ENCODE results near the gene RDX.
"Not testable (repeated sequence)": the region's sequence is repeated elsewhere in the genome, so short reads cannot be mapped to it uniquely, and the experiment has no call there.

The RDX gene

DNA sequence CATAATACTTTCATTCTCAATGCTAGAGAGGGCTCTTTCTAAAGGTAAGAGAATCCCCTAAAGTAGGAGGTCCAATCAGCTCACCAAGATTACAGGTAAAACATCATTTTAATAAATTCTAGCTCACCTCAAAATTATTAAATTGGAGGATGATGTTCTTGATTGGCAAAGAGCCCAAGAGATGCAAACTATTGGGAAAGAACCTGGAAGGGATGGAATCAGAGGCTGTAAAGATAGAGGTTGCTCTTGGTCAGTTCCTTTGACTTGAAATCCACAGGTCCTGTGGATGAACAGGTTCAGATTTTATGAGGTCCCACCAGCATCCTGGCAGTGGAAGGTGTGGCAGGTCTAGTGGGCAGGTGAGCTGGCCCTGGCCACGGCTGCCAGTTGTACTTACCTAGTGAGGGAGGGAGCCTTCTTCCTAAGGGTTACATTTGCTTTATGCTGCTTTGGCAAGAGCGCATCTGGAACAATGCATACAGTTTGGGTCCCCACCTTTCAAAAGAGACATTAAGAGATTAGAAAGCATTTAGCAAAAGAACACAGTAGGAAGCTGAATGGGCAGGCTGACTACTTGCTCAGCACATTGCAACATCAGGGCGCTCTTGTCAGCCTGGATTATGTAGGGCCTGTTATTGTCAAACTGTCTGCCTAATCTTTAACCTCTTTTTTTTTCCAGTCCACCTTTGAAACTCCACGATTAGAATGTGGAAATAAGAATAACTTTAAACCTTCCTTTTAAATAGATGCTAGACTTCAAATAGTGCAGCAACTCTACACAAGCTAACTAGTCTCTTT is 97.0 kb downstream of the RDX start:
- no peak for DNase-seq

DNA sequence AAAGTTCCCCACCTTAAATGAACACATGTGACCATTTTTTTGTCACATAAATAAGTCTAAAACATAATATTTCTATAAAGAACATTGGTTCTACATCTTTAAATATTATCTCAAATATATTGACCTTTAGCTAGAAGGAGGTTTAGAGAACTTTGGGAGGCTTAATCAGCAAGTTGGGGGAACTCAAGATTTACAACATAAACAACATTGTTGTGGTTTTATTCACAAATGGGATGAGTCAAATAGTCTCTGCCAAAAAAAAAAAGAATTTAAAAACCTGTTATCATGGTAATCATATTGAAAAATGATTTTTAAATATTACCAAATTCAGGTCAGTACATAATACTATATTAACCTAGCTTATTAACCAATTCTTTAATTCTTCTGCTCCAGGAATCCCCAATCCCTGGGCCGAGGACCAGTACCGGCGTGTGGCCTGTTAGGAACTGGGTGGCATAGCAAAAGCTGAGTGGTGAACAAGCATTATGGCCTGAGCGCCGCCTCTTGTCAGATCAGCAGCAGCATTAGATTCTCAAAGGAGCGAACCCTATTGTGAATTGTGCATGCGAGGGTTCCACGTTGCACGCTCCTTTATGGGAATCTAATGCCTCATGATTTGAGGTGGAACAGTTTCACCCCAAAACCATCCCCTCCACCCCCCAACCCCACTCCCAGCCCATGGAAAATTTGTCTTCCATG is 98.2 kb downstream of the RDX start:
- no peak for DNase-seq

- no peak for DNase-seq
These were observed 99.5 kb downstream of the RDX start for GRCh38 chr11:110196884-110197420.

- no peak for DNase-seq
These were observed 100.1 kb downstream of the RDX start for GRCh38 chr11:110196241-110196754.

DNA sequence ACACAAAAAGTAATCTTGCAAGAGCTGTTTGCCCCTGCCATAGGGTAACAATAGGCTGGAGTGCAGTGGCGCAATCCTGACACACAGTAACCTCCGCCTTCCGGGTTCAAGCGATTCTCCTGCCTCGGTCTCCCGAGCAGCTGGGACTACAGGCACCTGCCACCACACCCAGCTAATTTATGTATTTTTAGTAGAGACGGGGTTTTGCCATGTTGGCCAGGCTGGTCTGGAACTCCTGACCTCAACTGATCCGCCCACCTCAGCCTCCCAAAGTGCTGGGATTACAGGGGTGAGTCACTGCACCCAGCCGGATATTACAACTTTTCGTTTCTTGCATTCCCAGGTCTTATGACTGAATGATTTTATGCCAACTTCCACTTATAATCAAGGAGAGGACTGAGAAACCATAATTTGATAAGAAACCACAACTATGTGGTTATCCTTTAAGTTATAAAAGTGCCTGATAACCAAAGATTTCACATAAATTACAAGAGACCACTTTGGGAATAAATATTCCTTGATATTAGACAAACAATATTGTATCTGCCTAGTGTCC is 102.1 kb downstream of the RDX start:
- not testable (repeated sequence) for DNase-seq

GRCh38 chr11:110192604-110193282 is 103.7 kb downstream of the RDX start:
- DNase-seq, result not testable (repeated sequence)

- DNase-seq, result no peak
These were observed 105.5 kb downstream of the RDX start for GRCh38 chr11:110190885-110191284.

GRCh38 chr11:110187731-110188130 is 108.7 kb downstream of the RDX start:
- DNase-seq, result no peak

DNA sequence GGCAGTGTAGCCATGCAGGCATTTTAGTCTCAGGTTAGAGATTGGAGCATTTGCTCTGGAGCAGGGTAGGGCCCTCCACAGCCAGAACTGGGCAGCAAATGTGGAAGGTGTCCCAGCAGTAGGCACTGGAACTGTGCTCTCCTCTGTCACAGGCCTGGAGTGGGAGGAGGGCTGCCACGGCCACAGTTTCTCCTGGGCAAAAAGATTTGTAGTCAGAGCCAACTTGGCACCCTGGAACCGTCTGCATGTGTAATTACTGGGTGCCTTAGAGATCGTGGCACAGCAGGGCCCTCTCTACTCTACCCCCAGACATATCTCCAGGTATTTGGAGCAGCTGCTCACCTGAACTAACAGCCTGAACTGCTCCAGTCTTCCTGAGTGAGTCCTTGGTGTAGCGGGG is 109.5 kb downstream of the RDX start:
- no peak for DNase-seq

- DNase-seq, result no peak
These were observed 110.0 kb downstream of the RDX start for GRCh38 chr11:110186456-110186855.

DNA sequence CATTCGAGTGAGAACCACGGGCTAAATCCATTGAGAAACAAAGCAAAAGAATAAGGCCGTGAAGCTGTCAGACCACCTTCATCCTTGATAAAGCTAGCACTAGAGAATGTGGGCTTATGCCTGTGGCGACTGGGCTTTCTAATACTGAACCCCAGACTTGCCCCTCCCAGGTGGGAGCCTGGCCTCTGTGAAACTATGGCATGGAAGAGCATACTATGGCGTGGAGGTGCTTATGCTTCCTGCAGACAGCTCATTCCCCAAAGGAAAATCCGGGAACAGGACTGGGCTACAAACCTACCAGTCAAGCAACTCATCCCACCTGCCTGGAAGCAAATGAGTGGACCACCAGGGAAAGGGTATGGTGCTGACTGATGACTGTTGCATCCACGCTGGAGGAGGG is 110.8 kb downstream of the RDX start:
- DNase-seq, result no peak

DNA sequence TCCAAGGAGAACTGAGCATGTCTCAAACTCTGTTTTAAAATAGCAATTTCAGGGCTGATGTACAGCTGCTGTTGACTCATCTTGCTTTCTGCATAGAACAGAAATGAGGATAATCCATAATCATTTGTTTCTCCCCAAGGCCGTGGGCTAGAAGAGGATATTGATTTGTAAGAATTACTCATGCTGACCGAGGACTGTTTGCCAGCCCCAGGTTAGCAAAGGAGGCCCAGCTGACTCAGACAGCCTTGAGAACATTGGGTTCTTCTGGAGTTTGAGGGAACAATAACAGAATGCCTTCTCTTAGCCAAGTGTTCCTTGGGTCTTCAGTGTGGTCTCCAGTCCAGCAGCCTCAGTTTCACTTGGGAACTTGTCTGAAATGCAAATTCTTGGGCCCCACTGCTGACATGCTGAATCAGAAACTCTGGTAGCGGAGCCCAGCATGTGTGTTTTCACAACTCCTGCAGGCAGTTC is 111.3 kb downstream of the RDX start:
- peak in 4 of 14 donors; percentile 8 to 51 (median 20) for DNase-seq

DNA sequence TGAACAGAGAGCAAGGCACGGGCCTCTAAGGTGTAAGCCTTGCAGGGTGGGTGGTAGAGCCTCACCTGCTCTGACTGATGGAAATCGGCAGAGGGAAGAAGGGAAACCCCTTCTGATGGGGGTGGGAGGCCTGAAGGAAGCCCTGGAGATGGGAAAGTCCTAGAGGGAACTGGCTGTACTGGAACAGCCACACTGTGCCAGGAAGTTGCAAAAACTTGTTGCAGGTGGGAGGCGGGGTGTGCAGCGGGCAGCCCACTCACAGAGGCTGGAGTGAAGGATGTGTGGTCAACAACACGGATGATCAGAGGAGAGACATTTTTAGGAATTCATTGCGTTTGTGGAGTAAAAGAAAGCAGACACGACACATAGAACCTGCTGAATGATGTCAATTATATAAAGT is 112.0 kb downstream of the RDX start:
- no peak for DNase-seq

DNA sequence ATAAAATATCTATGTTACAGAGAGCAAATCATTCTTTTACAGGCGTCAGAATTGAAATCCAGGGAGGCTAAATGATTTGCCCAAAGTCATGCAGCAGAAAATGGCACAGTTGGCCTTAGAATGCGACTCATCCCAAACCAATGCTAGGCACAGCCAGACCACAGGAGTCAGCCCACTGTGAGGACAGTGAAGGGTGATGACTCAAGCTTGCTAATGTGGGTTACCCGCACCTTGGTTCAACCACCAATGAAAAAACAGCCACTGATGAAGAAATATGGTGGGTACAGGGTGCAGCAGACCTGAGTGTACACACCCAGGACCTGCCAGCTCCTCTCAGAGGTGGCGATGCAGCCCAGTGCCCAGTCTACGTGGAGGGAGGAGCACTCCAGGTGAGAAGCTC is 113.5 kb downstream of the RDX start:
- no peak for DNase-seq

GRCh38 chr11:110179064-110179463 is 117.3 kb downstream of the RDX start:
- DNase-seq, result no peak

DNA sequence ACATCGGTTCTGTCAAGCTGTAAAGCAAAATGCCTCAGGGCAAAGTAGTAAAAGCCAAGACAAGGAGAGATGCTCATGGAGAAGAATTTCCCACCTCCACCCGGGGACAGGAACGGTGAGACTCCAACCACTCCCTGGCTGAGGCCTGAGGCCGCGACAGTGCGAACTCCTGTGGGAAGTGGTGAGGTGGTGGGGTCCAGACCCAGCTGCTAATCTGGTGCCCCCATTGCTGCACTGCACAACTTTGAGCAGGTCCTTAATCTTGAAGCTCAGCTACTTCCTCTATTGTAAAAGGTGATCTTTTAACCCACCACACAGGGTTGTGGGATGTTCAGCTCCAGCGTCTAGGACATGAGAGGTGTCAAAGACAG is 119.3 kb downstream of the RDX start:
- DNase-seq, result no peak

DNA sequence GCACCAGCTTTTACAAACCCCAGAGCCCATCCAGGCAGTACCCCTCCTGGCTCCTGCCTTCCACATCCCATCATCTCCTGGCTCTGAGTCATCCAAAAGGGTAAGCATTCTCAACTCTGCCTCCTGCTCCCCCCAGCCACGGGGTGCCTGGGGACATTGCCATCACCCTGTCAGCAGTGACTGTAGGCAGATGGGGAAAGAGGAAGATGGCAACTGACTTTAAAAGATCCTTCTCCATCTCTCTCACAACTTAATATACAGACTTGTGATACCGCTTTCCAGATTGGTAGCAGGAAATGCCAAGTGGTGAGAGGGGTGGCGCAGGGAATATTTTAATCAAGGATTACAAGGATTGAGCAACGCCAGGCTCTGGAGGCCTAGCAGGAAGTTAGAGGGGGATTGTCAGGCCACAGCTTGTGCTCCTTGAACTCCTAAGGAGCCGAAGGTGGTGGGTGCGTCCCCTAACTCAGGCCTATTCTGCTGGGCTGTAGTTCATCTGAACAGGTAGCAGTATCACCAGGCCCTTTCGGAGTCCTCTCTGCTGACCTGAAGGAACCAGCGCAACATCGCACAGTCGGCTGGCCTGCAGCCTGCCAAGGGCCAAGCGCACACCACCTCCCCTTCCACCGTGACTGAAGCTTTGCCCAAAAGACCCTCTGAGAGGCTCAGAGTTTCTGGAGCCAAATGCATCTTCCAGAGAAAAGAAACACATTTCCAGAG is 119.9 kb downstream of the RDX start:
- peak in 1 of 14 donors; percentile 59 for DNase-seq

DNA sequence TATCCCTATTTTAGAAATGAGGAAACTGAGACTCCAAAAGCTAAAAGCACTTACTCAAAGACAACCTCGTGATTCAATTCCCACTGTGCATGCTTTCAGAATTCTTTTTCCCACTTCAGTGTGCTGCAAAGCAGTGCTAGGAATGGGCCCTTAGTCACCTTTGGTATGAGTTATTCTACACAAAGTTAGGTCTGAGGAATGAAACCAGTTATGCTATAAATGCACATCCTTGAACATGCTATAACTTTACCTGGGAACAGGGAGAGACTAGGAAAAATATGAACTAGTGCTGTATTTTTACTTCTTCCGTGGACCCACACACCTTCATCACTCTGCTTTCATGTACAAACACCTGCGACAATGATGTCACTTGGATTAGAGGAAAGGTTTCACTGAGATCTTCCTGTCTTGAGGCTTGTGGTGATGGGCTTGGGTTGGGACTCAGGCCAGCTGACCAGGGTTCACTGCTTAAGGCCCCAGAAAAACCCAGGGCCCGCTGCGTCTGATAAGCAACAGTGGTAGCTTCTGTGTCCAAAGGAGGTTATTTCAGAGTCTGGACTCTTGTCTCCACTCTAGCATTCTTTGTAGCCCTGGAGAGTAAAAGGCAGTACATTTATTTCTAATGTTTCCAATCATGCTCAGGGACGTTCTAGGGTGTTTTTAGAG is 121.6 kb downstream of the RDX start:
- DNase-seq, result no peak

DNA sequence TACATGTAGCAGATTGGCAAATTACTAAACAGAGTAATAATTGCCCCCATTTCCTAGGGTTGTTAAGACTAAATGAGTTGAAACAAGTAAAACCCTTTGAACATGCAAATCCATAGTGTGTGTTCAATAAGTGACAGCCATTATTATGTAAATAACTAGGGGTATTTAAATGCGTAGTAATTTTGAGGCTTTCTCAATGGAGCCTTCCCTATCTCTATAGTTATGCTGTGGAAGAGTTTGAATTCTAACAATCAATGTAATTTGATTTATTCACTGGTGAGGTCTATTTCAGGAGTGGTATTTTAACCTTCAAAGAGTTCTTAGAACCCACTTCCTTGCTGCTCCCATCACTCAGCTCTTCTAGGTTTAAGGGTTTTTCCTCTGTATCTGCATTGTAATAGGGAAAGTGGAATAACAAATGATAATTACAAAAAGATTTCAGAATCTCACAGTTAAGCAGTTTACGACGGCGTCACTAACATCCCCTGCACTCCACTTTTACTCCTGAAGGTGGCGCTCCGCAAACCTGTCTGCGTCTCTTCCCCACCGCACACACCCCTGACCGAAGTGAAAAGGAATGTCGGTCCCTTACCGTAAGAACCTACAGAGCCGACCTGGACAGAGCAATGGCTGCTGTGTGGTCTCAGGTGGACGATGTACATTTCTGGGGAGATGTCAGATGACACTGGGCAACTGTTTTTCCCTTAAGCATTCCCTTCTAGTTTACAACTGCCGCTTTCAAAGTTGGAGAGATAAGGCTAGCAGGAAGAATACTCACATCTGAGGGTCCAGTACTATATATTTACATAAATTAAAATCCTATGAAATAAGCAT is 122.4 kb downstream of the RDX start:
- peak in 6 of 14 donors; percentile 15 to 63 (median 22) for DNase-seq

DNA sequence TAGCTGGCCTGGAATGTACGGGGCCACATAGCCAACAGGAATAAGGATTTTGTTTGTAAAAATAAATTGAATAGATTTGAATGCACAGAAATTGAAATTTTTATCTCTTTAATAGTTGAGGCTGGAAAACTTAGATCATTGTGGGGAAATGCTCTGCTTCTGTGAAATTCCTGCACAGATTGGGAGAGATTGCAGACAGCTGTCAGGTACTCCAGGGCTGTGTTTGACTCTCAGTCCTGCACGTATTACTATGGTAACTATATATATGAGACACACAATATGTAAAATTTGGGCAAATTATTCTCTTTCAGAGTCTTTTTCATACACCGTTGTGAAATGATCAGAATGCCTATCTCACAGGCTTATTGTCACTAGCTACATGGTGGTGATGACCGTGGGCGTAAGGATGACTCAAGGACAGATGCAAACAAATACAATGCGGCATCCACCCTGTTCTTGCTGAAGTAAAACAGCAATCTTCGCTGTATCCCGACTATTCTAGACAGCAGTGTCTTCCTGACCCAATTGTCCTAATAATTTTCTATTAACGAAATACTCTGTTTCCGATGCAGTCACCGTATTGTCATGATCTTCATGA is 123.8 kb downstream of the RDX start:
- no peak for DNase-seq

Data from C1 segment of cervical spinal cord (tissue), 14 donors.